Epithelial cell of proximal tubule (primary cell): ENCODE results near the gene CTNNBL1. TPM values are rescaled to one million over a fixed set of nuclear protein-coding genes. Genes with fewer than 3 reads are reported as not detected.
A peak's percentile ranks its signal among the peaks of the same experiment; 100 is the strongest.

ENCODE experiments used
- DNase-seq: peaks from one replicate; pipeline ENCODE4 v3.0.0-alpha.2; 2011; ENCODE audit warnings: low read depth
- H3K4me3 ChIP-seq: 2 replicates; pipeline ENCODE4 v1.5.1; 2011; ENCODE audit warnings: low read depth, mild to moderate bottlenecking, low read length
- total RNA-seq: library from RNA; depleted of rRNA; stranded (reverse); fragments of >200 nt; gene quantifications from 2 replicates; pipeline ENCODE4 v1.2.3, GENCODE V29; 2015
- TF ChIP-seq, protein P1 (sequence below): conservative IDR thresholded peaks from 2 replicates; pipeline ENCODE4 v1.5.1; 2012; ENCODE audit warnings: low read depth, mild to moderate bottlenecking, low read length

CTNNBL1 gene
- total RNA-seq, 1 donor from 2014 or later, result 25.6 TPM

DNA sequence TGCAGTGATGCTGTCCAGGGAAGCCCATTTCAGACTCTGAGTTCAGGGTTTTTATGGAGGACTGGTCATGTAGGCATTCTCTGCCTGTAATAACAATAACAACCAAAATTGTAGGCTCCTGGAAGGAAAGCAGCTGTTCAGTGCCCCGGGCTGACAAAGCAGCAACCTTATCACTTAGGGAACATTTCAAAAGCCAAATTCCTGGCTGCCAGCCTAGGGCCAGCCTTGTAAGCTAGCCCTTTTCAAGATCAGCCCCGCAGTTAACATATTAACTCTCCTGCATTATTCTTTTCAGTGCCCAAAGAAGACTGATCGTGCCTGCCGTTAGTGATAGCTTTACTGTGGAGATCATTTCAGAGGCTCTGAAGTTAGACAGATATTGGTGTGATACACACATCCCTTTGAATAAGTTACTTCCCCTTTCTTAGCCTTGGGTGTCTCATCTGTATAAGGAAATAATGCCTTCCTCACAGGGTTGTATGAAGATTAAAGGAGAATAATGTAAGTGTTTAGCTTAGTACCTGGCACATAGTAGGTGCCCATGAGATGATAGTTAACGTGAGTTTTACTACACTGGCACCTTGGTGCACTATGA is 44.1 kb downstream of the CTNNBL1 start:
- H3K4me3 ChIP-seq, result no peak overlapping the region
- no peak for DNase-seq
- TF ChIP-seq, protein P1, sequence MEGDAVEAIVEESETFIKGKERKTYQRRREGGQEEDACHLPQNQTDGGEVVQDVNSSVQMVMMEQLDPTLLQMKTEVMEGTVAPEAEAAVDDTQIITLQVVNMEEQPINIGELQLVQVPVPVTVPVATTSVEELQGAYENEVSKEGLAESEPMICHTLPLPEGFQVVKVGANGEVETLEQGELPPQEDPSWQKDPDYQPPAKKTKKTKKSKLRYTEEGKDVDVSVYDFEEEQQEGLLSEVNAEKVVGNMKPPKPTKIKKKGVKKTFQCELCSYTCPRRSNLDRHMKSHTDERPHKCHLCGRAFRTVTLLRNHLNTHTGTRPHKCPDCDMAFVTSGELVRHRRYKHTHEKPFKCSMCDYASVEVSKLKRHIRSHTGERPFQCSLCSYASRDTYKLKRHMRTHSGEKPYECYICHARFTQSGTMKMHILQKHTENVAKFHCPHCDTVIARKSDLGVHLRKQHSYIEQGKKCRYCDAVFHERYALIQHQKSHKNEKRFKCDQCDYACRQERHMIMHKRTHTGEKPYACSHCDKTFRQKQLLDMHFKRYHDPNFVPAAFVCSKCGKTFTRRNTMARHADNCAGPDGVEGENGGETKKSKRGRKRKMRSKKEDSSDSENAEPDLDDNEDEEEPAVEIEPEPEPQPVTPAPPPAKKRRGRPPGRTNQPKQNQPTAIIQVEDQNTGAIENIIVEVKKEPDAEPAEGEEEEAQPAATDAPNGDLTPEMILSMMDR, result no peak

DNA sequence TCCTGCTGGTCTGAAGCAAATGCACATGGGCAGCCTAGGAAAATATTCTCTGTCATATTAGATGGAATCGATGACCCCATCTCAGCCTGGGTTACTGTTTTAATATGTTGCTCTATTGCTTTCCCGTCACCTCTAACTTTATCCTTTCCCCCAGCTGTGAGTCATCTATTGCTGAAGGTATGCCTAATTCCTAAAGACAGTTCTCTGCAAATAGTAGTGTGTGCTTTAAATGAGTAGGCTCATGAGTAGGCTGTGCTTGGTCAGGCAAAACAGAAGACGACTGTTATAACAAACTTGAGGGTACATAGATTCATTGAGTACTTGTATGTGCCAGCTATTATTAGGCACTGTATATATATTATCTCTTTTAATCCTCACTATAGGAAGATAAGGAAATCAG is 47.2 kb downstream of the CTNNBL1 start:
- TF ChIP-seq, protein P1, result no peak
- DNase-seq, result peak; percentile 27
- H3K4me3 ChIP-seq, result no peak overlapping the region

DNA sequence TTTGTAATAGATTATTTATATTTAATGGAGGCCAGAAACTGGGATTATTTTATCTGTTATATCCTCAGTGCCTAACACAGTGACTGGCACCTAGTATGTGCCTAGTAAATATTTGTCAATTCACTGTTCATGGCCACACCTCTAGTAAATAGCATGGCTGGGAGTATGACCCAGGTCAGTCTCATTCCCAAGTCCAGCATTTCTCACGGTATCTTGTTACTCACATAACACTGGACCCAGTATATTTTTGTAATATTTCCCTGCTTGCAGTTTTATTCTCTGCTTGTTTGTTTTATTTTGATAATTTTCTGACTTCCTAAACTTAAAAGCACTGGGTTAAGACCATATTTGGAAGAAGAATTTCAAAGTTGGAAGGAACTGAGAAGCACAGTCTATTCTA is 47.7 kb downstream of the CTNNBL1 start:
- TF ChIP-seq, protein P1, result no peak
- DNase-seq, result no peak

DNA sequence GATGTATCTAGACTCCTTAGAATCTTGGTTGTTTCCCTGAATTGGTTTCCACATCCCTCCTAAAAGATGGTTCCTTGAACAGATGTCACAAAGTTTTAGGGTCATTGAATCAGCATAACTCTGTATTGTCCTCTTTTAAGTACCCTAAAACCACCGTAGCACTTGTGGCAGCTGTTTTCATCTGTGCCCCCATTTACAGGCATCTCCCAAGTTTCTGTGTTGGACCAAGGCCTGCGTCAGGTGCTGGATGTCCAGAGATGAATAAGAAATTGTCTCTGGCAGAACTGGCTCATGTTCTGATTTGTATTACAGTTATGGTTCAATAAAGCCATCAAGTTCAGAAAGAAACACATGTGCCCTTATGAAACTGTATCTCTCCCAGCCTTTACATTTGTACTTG is 48.3 kb downstream of the CTNNBL1 start:
- H3K4me3 ChIP-seq, result no peak overlapping the region
- no peak for DNase-seq
- TF ChIP-seq, protein P1, result no peak

More for the DNA sequence above, 47.7 kb downstream of the CTNNBL1 start:
- no peak overlapping the region for H3K4me3 ChIP-seq

DNA sequence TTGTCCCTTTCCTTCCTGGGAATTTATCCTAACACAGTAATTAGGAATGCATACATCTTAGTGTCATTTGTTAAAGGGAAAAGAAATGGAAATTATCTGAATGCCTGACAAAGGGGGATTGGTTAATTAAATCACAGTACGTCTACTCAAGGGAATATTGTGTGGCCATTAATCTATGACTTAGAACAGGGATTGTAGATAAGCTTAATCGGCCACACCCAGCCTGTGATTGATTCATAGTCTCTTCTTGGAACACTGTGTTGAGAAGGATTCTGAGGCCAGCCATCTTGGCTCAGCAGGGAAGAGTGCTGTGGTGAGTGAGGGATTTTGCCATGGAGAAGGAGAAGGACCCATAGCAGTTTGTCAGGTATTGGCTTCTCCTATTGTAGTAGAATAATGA is 50.5 kb downstream of the CTNNBL1 start:
- no peak for DNase-seq
- H3K4me3 ChIP-seq, result no peak overlapping the region
- TF ChIP-seq, protein P1, result no peak

DNA sequence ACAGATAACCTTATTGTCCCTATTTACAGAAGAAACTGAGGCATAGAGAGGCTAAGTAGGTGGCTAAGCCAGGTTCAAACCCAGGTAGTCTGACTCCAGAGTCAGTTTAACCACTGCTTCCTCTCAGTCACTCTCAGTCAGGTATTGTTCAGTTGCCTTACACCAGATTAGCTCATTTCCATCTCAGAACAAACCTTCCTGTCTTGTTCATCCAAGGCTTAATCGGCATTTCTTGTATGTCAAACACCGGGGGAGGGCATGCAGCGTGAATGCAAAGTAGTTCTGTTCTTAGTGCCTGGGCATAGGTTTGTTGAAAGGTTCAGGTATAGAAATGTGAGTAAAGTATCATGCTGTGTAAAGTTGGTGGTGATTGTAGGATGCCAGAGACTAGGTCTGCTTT is 51.7 kb downstream of the CTNNBL1 start:
- no peak overlapping the region for H3K4me3 ChIP-seq
- DNase-seq, result no peak
- TF ChIP-seq, protein P1, result no peak

DNA sequence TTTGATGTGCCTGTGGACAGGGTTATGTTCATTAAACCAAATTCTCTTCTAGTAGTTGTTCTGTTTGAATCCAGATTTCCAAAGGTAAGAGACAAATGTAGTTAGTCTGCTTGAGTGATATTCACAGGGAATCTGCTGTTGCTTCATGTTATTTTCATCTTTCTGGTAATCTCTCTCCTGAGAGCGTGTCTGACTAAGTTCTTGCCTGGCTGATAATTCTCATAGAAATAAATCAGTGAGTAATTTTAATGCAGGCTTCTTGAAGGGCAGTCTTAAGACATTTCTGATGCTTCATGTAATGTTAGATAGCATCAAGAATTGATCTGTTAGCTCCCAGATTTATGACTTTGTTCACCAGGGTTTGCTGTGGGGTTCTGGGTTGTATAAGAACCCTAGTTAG is 54.2 kb downstream of the CTNNBL1 start:
- H3K4me3 ChIP-seq, result no peak overlapping the region
- no peak for DNase-seq
- TF ChIP-seq, protein P1, result no peak
